Cerebellar nuclear complex (tissue), 1 donor: Measurements from ENCODE around the gene SUMF1.

ENCODE experiments used
- DNase-seq, 2 experiments: peaks; one replicate each; lab custom pipeline; 2025; lab: John Stamatoyannopoulos, UW

The SUMF1 gene

GRCh38 chr3:4416427-4416945 is 50.6 kb downstream of the SUMF1 start:
- no peak for DNase-seq

GRCh38 chr3:4413467-4413866 is 53.6 kb downstream of the SUMF1 start:
- DNase-seq = no peak

GRCh38 chr3:4411833-4412232 is 55.2 kb downstream of the SUMF1 start:
- DNase-seq = no peak

GRCh38 chr3:4411236-4411635 is 55.8 kb downstream of the SUMF1 start:
- no peak for DNase-seq

GRCh38 chr3:4410606-4411005 is 56.5 kb downstream of the SUMF1 start:
- no peak for DNase-seq

- DNase-seq = no peak
Measured at GRCh38 chr3:4409971-4410573, 57.0 kb downstream of the SUMF1 start.

- DNase-seq = no peak
Measured at GRCh38 chr3:4409415-4409814, 57.7 kb downstream of the SUMF1 start.

- DNase-seq = no peak
Measured at GRCh38 chr3:4408958-4409357, 58.1 kb downstream of the SUMF1 start.

- DNase-seq = no peak
Measured at GRCh38 chr3:4407941-4408340, 59.1 kb downstream of the SUMF1 start.

GRCh38 chr3:4406746-4407568 is 60.1 kb downstream of the SUMF1 start:
- DNase-seq = no peak

- no peak for DNase-seq
Measured at GRCh38 chr3:4404881-4405280, 62.2 kb downstream of the SUMF1 start.

GRCh38 chr3:4401441-4401840 is 65.6 kb downstream of the SUMF1 start:
- no peak for DNase-seq

- no peak for DNase-seq
Measured at GRCh38 chr3:4399476-4399875, 67.6 kb downstream of the SUMF1 start.

- DNase-seq = no peak
Measured at GRCh38 chr3:4398941-4399245, 68.2 kb downstream of the SUMF1 start.

- no peak for DNase-seq
Measured at GRCh38 chr3:4398120-4398940, 68.7 kb downstream of the SUMF1 start.

- DNase-seq = no peak
Measured at GRCh38 chr3:4397466-4397865, 69.6 kb downstream of the SUMF1 start.

GRCh38 chr3:4396542-4396941 is 70.5 kb downstream of the SUMF1 start:
- no peak for DNase-seq

GRCh38 chr3:4396006-4396405 is 71.1 kb downstream of the SUMF1 start:
- no peak for DNase-seq

- DNase-seq = no peak
Measured at GRCh38 chr3:4395448-4395847, 71.6 kb downstream of the SUMF1 start.

- DNase-seq = no peak
Measured at GRCh38 chr3:4394567-4394966, 72.5 kb downstream of the SUMF1 start.

GRCh38 chr3:4394048-4394447 is 73.0 kb downstream of the SUMF1 start:
- no peak for DNase-seq

GRCh38 chr3:4392992-4393391 is 74.1 kb downstream of the SUMF1 start:
- no peak for DNase-seq
